Activated T-cell treated with anti-CD3 and anti-CD28 coated beads for 1 hour (primary cell): ENCODE data around the gene FAM217B.

Source experiments
- DNase-seq: peaks from one replicate; pipeline ENCODE4 v3.0.0-alpha.2; 2020; ENCODE audit warnings: low read depth

The FAM217B gene, protein sequence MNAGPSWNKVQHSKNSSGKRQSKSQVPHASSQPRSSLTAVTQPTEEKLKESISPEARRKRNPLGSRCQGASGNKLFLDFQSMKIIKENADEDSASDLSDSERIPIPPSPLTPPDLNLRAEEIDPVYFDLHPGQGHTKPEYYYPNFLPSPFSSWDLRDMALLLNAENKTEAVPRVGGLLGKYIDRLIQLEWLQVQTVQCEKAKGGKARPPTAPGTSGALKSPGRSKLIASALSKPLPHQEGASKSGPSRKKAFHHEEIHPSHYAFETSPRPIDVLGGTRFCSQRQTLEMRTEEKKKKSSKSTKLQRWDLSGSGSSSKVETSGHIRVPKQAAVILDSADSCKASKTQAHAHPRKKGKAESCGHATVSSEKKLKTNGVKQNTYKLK

DNA sequence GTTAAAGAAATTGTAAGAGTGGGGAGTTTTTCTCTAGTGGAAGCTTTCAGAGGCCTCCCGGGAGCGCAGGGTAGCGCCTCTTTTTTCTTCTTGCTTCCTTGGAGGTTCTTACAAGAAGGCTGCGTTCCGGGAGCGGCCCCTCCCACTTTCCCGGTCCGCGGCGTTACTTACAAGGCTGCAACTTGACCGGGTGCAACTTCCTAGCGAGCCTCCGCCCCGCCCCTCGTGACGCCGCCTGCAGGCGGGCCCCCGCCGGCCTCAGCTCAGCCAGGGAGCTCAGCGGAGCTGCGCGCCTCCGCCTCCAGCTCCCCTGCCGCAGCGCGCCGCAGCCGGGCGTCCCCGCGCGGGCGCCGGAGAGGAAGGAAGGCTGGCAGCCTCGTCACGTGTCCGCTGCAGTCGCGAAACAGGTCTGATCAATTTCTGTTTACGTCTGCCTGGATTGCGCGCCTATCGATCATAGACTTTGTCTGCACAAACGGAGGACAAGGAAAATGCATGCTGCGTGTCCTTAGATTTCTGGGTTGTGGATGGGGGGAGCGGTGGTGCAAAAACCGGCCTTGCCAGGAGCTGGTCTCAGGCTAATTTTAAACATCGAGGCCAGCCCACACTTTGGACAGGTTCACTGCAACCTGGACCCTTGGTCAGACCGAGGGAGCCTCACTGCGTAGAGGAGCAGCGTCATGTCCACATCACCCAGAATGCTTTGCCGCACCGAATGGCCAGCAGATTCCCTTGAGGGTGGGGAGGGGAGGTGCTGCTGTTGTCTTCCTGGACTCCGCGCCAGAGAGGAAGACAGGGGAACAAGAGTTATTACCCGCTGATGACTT, at the start of gene FAM217B, which contains the start of gene PPP1R3D:
Gene FAM217B, plus strand, starts transcription at position 261 of the 827 bp plus-strand sequence. CDS start 3,555 bp downstream, outside the sequence.
Gene PPP1R3D, minus strand, starts transcription at position 177 of the 827 bp plus-strand sequence. CDS start 374 bp downstream, outside the sequence.
- DNase-seq = peak; percentile 74

DNA sequence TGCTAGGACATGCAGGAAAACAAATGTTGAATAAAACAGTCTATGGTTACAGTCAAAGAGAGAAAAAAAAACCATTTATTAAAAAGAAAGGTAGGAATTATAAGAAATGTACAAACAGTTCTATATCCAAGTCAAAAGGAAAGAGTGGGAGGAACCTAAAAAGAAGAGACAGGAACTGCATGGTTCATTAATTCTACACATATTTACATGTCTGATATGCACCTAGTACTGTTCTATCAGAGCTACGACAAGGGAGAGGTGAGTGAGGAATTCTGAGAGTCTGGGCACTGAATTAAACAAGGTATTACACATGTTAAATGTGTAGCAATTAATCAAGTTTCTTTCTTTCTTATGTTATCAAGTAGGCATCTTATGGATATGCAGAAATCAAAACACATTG, 48.6 kb upstream of the FAM217B start:
- DNase-seq = no peak

DNA sequence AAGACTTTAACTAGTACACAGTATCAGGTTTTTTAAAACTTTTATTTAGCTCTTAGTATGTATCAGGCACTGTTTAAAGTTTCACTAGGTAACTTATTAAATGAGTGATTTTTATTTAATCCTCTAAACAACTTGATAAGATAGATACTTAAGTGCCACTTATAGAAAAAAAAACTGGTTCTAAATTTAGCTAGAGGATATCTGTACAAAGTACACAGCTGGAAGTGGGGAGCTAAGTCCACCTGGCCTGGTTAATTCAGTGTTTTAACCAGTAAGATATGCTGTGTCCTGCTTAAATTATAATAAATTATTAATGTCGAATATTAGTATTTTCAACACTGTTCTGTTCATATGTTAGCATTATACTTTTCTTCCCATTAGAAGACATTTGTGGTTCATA, 44.3 kb upstream of the FAM217B start:
- no peak for DNase-seq

DNA sequence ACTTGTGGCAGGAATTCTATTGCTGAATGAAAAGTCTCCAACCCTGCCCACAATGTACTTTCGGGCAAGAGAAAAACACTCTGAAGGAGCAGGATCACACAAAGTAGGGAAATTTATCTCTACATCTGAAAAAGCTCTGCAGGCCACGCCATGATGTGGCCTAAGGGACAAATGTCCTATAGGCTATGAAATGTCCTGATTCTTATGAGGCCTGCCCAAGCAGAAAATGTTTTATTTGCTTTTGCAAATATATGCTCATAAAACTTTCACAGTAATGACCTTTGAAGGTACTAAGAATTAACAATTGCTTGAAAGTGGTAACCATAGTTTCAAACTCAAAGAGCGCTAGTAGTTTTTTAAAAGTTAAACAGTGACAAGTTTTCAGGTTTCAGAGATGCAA, 37.7 kb upstream of the FAM217B start:
- no peak for DNase-seq

DNA sequence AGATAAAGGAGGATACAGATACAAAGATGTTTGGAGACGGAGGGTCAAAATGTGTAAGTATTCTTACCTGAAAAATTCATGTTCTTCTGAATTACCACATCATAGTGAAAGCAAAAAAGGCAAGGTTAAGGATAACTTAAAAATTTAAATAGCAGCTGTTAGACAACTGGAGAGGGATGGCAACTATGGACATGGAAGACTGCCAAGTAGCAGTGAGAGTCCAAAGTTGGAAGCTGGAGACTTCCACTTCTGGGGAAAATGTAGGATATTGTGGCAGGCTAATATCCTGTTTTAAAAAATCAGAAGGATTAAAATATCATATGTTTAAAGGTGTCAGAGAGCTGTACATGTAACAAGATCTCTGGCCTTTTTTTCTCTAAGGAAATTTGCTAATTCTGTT, 36.6 kb upstream of the FAM217B start:
- DNase-seq = no peak

DNA sequence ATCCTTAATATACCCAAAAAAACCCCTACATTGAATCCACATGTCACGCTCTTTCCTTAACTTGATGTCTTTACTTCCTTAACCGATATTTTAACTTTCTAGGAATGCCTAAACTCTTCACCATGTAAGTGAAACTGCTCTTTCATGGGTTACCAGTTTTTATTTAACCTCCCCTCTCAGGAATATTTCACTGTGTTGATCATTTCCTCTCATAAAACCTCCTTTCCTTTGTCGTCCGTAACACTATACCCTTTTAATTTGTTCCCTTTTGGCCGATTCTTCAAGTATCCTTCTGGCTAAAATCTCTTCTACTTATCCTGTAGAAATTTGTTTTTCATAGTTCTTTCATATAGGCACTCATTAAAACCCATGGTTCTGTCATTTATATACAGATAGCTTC, 31.3 kb upstream of the FAM217B start:
- no peak for DNase-seq

DNA sequence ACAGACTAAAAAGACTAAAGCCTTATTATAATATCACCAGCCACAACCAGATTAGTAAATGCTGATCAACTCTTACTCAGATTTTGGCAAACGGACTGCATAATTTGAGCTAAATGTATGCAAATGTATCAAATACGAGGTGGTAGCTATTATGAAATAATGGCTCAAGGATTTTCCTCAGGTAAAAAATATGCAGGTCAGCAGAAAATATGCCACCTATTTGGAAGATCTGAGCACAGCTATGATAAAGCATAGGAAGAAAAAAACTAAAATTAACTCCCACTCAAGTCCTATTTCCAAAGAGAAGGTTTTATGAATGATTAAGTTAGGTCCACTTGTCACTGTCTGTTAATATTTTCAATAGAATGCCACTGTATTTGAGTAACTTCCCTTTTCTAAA, 29.1 kb upstream of the FAM217B start:
- no peak for DNase-seq

DNA sequence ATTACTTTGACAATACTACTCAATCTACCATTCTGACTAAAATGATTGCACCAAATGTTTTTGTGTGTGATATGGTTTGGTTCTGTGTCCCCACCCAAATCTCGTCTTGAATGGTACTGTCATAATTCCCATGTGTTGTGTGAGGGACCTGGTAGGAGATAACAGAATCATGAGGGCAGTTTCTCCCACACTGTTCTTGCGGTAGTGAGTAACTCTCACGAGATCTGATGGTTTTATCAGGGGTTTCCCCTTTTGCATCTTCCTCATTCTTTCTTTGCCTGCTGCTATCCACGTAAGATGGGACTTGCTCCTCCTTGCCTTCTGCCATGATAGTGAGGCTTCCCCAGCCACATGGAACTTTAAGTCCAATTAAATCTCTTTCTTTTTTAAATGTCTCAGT, 27.6 kb upstream of the FAM217B start:
- DNase-seq = no peak

DNA sequence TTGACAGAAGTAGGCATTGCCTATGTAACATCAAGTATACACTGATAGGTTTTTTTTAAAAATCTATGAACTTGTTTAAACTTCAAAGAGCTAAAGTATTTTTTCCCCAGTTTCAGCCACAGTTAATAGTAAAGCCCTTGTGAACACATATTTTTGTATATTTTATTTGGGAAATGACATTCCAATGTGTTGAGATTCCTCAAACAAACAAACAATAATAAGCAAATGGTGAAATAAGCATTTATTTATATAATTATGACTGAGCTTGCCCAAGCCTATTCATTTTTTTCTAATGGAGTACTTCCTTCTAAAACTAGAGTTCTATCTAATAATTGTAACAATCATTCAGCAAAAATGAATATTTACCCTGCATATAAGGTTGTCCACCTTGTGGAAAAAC, 19.2 kb upstream of the FAM217B start:
- no peak for DNase-seq

DNA sequence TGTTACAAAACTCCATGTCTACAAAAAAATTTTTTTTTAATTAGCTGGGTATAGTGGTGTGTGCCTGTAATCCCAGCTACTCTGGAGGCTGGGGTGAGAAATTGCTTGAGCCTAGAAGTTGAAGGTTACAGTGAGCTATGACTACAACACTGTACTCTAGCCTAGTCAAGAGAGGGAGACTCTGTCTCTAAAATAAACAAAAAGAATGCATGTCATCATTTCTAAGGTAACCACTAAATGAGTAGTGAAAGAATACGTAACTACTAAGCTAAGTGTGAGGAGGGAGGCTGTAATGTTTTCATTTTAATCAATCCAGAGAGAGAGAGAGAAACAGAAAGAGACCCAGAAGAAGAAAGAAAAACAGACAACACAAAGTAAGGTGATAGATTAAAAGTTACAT, 16.7 kb upstream of the FAM217B start:
- no peak for DNase-seq

DNA sequence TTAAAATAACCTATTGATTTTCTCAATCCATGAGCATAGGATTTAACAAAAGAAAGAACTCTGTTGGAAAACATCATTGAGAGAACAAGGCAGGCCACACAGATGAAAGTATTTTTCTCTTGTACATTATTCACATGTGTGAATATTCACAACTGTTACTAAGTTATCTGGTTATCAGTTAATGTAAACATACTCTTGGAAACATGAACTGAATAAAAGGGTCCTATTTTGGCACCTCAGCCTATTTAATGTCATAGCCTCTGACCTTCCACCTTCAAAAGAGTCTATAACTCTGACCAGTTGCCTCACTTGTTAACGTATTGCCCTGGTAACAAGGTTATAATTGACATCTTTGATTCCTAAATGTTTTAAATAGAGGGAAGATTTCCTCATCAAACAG, 14.8 kb upstream of the FAM217B start:
- DNase-seq = no peak

DNA sequence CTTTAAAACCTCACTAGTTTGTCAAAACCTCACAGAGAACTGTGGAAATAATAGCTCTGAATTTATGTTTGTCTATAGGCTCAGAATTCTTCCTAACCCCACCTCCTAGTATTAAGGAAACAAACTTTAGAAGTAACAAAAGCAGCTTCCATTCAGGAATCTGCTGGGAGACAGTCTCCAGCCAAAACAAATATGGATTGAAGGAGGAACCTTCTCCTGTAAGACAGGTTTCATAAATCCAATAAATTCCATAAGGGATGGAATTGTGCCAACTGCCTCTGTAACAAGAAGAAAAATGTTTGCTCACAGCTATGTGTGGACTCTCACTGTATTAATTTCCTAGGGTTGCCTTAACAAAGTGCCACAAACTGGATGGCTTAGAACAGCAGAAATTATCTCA, 14.3 kb upstream of the FAM217B start:
- DNase-seq = no peak

DNA sequence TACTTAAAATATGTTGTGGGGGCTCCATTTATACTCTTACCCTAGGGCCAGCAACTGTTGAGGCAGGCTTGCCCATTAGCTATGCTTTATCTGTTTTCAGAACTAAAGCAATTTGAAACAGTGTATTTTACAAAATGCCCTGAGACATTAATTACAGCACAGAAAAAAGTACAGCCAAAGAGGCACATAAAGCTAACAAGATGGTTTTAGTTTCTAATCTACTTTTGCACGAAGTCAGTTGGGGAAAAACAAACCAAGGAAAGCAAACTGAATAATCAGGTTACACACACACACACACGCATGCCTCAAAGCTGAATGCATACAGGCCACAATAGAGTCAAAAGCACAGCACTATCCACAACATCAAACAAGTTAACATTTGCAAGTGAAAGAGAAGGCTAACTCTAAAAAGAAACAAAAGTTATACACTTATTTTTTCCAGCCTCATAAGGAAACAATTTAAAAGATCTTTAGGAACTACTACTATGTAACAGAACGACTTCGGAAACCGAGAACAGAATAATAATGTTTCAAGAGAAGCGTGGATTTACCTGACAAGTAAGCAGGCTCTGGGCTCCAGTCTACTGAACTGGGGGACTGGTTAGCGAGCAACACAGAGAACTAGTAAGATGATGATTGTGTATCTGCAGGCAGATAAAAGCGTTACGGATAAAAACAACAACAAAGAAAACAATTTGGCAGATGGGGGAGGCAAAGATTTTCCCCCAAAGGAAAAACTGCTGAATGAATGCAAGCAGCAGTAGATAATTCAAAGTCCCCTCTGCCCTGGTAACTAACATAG, 8.5 kb upstream of the FAM217B start:
- no peak for DNase-seq

DNA sequence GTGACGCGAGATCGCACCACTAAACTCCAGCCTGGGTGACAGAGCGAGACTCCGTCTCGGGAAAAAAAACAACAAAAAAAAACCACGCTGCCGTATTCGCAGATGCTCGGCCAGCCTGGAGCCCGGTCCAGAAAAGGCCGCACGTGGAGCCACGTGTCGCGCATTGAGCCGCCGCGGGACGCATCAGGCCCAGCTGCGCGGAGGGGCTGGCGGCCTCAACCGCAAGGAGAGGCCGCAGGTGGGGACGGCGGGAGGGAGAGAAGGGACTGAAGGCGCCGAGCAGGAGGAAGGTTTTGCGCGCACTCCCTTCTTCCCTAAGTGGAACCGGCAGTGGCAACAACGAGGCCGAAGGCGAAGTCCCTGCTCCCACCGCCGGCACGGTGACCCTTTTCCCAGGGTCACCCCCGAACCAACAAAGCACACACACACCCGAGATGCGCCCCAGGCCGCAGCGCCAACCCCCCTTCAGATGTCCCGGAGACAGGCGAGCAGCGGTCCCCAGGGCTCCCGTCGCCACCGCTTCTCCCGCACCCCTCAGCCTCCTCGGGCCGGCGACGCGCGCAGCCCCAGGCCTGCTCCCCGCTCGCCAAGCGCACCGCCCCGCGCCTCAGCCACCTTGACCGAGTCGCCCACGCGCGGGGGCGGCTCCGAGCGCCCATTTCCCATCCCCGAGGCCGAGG, 7.4 kb upstream of the FAM217B start:
- no peak for DNase-seq

DNA sequence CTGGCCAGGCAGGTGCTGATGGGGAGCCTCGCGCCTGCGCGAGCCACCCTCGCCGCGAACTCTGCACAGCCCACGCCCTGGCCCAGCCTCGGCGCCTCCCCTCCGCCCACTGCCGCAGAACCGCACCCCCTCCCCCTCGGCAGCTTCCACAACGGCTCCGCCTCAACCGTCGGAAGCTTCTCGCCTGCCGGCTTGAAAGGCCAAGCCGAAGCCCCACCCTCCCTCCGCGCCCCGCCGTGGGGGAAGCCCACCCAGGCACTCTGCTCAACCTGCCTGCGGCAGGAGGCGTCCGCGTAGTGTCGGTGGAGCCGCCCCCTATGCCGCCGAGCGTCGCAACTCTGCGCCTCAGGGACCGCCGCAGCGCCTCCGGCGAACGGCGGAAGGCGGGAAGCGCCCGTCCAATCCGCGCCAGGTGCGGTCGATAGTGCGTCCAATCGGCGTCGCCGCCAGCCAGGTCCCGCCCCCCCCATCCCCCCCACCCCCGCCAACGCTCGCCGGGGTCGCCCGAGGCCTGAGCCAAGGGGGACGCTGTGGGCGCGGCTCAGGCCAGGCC, 6.8 kb upstream of the FAM217B start, which contains the start of gene SYCP2:
Gene SYCP2, minus strand, starts transcription at position 342 of the 553 bp plus-strand sequence. CDS start 11,224 bp downstream, outside the sequence.
- DNase-seq = peak; percentile 44

DNA sequence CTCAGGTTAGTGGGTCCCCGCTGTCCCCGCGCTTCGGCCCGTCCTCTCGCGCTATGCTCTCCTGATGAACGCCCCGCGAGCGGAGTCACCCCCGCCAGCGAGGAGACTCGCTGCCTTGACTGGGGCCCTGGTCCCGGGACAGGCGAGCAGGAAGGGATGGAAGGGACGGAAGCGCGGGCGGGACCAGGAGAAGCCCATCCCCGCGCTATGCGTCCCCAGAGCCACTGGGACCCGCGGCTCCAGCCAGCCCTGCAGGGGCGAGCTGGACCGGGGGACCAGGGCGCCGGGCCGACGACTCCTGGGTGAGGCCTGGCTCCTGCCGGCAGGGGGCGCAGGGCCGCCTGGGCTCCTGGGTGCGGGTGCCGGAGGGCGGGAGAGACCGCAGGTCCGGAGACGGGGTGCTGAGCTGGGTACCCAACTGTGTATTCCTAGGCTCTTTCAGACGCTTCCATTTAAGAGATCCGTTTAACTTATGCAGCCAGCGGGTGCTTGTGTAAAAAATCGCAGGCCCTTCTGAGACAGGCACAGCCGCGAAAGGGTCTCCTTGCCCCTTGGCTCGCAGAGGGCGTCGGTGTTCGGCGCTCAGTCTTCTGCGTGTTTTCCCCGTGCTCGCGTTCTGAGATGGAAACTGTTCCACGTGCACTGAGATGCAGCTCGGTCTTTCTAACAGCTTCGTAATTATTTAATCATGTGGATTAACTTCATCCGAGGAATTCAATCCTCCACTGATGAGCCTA, 6.2 kb upstream of the FAM217B start:
- peak; percentile 77 for DNase-seq

DNA sequence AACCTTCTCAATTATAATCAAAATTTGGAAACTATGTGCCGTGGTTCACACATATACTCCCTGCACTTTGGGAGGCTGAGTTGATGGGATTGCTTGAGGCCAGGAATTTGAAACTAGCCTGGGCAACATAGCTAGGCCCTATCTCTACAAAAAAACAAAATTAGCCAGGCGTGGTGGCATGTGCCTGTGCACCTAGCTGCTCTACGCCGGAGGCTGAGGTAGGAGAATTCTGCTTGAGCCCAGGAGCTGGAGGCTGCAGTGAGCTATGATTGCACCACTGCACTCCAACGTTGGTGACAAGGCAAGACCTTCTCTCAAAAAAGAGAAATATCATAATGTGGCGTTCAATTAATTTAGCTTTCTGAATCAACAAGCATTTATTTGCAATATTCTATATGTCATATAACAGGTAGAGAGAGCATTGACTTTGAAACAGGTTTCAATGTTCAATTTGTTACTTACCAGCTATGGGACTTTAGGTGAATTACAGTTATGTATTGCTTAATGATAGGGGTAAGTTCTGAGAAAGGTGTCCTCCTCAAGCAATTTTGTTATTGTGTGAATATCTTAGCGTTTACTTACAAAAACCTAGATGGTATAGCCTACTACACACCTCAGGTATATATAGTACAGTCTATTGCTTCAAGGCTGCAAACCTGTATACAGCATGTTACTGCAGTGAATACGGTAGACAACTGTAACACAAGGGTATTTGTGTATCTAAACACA, 4.6 kb upstream of the FAM217B start:
- DNase-seq = no peak

DNA sequence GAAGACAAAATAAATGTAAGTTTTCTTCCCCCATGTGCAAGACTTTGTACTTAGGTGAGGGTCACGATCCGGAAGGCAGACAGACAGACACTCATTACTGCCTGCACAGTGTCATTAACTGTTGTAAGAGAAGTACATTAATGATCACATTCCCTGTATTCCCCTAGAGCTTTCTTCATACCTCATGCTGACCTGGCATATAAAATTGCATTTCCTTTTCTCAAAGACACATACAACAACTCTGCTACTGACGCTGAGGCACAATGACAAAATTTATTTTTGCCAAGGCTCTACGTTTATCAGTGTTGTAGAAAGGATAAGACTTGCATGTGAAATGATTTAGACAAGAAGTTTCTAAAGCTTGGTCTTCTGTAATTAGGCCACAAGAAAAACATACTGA, 3.8 kb upstream of the FAM217B start:
- DNase-seq = no peak

DNA sequence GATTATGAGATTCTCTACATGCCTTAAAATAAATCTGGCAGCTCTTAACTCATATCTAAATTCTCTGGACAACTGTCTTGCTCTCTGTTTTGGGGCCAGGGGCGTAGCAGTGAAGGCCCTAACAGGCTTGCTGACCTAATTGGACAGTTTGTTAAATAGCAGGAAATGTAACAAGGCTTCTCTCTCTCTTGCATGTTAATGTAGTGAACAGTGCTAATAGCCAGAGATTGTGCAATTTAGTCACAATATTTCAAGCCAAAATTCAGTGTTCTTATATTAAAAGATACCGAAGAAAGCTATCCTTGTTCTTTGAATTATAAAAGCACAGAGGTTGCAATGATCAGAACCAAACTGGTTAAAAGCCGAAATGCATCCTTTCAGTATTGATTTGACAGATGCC, 3.0 kb upstream of the FAM217B start:
- DNase-seq = no peak

DNA sequence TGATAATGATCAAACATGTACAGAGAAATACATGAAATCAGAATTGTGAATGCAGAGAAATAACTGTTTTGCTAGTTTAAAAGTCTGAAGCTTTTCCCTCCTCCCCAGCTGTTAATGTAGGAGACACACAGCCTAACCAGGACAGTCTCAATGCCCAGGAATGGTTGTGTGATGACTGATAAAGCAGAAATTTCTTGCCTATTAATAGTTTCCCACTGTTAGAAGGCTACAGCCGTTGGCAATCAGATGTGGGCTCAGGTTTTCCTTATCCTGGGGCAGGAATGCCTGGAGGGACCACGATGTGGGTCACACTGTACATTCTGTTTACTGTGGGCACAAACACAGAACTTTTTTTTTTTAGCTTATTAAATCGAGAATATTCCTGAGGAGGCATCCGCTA, 2.0 kb upstream of the FAM217B start:
- no peak for DNase-seq
